CD4-positive, alpha-beta T cell treated with Interleukin-17A for 4 hours (primary cell): ENCODE data around the gene C6orf89.

ENCODE experiments used
- DNase-seq: peaks from one replicate; pipeline ENCODE4 v3.0.0-alpha.2; 2020; ENCODE audit warnings: mixed read lengths

Gene C6orf89, protein sequence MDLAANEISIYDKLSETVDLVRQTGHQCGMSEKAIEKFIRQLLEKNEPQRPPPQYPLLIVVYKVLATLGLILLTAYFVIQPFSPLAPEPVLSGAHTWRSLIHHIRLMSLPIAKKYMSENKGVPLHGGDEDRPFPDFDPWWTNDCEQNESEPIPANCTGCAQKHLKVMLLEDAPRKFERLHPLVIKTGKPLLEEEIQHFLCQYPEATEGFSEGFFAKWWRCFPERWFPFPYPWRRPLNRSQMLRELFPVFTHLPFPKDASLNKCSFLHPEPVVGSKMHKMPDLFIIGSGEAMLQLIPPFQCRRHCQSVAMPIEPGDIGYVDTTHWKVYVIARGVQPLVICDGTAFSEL

GRCh38 chr6:36885461-36886401, at the start of gene C6orf89:
Gene C6orf89, plus strand, starts transcription at chr6:36885952. Its CDS starts 13,493 bp downstream, at chr6:36899445.
- peak; percentile 98 for DNase-seq

GRCh38 chr6:36836111-36837021, 49.4 kb upstream of the C6orf89 start:
- peak; percentile 9 for DNase-seq

GRCh38 chr6:36837022-36837339, 48.8 kb upstream of the C6orf89 start:
- no peak for DNase-seq

DNA sequence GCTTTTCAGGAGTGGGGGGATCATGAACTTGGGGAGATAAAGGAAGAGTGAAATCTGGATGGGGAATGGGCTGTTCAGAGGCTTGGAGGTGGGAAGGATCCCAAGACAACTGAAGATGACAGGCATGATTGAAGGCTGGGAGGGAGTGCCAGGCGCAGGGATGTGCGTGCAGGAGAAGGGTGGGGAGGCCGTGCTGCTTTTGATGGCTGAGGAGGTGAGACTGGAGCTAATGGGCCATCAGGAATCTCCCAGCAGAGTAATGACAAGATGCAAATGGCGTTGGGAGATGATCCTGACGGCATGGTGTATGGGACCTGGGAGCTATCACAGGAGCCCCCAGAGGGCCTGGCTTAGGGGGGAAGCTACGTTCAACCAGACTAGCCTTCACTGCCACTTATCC, 48.1 kb upstream of the C6orf89 start:
- no peak for DNase-seq

GRCh38 chr6:36838896-36839748, 46.6 kb upstream of the C6orf89 start, which contains the start of gene CPNE5:
Gene CPNE5, minus strand, starts transcription at chr6:36839444. Its CDS starts 67 bp downstream, at chr6:36839377.
- DNase-seq, result peak; percentile 9

- peak; percentile 66 for DNase-seq
These were observed 45.9 kb upstream of the C6orf89 start for GRCh38 chr6:36839749-36840431.

- peak; percentile 54 for DNase-seq
These were observed 45.0 kb upstream of the C6orf89 start for GRCh38 chr6:36840432-36841403.

- no peak for DNase-seq
These were observed 44.0 kb upstream of the C6orf89 start for GRCh38 chr6:36841756-36842155.

DNA sequence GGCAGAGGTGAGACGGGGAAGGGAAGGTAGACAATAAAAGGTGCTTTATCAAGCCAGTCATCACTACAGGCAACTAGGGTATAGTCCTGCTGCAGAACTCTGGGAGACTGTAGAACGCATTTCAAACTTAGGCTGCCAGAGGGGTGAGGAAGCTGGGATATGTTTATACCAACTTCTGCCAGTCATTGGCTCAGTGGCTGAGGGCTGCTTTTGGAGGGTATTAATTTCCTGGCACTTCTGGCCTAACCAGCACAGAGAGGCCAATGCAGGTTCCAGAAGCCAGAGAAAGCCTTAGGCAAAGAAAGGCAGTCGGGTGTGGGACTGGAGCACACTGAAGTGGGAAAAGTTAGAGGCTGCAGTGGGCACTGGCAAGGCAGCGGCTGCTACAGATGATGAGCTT, 42.6 kb upstream of the C6orf89 start:
- DNase-seq, result no peak

DNA sequence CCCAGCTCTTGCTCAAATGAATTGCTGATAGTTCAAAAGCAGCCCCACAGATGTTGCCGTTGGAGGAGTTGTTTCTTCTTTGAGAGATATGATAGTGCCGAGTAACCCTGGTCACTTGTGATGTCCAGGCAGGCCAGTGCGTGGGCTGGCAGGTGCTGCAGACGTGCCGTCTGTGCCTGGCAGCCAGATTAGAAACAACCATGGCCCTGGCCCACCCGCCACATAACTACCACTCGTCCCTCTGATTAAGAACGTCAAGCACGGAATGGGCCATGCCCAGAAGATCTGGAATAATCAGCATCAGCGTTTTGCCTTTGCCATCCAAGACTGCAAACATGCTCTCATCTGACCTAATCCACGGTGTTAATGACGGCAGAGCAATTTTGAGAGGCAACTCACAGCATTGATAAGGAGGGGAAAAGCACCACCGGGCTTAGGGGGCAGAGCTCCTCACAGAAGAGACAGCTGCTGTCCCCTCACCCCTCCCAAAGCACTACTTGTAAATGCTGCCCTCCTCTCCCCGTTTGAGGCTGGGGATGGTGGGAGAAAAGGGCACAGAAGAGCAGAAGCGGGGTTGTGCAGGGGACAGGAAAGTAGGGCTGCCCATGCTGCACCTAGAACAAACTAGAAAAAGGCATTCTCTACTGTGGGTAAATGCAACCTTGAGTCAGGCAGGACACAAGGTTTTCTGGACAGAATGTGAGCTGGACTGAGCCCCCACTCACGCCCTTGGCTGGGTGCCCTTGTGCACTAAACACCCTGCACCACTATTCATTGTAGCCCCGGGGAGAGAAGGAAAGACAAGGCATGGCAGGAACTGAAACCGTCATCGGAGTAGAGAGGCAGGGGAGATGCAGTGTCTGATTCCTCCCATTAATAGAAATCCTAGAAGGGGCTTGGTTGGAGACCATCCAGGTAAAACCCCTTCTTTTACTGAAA, 41.3 kb upstream of the C6orf89 start:
- no peak for DNase-seq

DNA sequence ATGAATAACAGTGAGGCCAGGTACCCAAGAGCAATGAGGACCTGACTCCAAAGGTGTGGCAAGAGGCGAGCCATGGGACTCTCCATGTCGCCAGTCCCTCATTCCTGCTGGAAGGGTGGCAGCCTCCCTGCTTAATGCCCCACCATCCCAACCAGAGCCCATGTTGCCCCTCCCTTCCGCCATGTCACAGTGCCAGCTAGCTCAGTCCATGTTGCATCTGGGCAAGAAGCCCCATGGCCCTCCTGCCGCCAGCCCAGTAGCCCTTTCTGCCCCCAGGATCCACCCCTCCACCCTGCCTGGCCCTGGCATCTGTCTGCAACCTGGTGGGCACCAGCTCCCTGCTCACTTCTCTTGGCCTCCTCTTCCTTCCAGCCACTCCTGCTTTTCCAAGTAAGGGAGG, 40.5 kb upstream of the C6orf89 start:
- no peak for DNase-seq

GRCh38 chr6:36847152-36847551, 38.6 kb upstream of the C6orf89 start:
- no peak for DNase-seq

DNA sequence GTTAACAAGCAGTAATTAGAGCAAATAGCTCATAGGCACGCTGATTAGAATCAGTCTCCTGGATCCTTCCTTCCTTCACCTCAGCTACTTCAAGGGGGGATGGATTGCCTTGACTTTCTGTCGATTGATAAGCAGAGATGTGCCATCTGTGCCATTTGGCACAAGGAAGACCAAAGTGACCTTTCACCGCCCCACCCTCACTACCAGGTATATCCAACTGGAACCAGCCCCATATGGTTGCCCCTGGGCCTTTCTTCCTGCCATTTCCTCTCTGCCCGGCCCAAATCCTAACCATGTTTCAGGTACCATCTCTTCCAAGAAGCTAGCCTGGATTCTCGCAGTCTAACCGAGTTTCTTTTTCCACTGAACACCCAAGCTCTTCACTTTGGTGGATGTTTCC, 37.8 kb upstream of the C6orf89 start:
- DNase-seq, result no peak

GRCh38 chr6:36848658-36849441, 36.9 kb upstream of the C6orf89 start:
- no peak for DNase-seq

DNA sequence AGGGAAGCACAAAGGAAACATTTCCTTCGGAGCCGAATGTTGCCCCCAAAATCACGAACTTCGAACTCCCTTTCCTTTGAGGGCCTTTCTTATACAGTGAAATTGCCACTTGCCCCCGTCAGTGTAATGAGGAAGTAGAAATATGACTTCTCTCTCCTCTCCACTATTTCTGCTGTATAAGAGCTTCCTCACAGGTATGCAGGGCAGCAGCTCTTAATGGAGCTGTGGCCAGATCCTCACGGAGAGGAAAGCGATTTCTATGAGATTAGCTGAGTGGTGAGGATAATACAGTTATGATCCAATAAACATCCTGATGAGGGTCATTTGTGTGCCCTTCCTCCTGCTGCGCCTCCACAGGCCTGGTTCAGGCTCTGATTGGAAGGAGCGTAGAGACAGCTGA, 35.7 kb upstream of the C6orf89 start:
- no peak for DNase-seq

- DNase-seq, result peak; percentile 43
These were observed 34.6 kb upstream of the C6orf89 start for GRCh38 chr6:36851149-36851614.

GRCh38 chr6:36851626-36852025, 34.1 kb upstream of the C6orf89 start:
- DNase-seq, result no peak
